HPDE6-E6E7 (cell line): ENCODE results near the gene DNAJC12.
A peak's percentile ranks its signal among the peaks of the same experiment; 100 is the strongest.
"Not testable (repeated sequence)": the region's sequence is repeated elsewhere in the genome, so short reads cannot be mapped to it uniquely, and the experiment has no call there.

Experiments used
- DNase-seq: peaks from one replicate; pipeline ENCODE4 v3.0.0; 2011; ENCODE audit warnings: missing footprints; ENCODE audit errors: extremely low spot score

The DNAJC12 gene

DNA sequence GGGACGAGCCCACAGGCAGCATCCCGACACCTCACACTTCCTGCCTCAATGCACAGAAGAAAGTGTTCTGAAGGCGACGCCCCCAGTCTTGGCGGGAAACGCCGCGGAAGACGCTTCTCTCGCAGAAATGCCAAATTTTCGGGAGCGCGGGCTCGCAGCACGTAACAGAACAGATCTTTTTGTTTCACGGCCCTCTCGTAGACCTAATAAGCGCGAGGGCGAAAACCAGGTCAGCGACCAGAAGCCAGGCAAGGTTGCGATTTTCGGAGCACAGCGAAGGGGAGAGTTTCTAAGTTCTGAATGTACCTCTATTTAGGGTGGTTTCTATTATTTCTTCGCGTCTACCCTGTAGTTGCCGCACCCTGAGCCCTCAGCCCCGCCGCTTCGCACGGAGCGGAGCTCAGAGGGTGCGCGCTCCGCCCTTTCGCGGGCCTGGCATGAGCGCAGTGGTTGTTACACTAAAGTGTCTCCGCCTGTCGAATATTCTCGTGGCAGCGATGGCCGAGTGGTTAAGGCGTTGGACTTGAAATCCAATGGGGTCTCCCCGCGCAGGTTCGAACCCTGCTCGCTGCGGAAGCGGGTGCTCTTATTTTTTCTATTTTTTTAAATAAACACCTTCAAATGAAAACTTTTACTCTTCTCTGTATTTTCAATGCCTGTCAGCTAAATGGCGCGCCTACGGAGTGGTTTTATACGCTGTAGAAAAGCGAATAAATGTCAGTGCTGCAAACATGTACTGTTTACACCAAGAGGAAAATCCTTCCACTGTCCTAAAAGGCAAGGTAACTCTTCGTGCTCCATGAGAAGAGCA is 73.8 kb downstream of the DNAJC12 start:
- peak; percentile 63 for DNase-seq

DNA sequence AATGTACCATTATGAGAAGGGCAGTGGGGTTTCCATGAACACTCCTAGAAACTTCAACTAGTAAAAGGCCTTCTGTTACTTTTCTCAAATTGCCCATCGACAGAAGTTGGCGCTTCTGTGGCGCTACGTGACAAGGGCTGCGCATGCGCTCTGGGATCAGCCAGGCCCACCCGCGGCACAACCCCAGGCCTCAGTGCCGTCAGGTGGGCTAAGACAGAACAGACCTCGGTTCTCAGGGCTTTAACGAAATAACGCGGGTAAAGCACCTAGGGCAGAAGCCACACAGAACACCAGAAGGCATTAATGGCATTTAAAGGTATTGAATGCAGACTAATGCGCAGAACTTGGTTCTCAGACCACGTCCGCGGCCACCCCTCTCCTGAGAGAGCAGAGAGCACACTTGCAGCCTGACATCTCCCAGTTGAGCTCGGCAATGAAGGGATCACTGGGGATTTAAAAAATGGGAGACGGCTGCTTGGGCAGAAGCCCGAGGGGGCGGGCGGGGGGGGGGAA is 74.4 kb downstream of the DNAJC12 start:
- peak; percentile 38 for DNase-seq

DNA sequence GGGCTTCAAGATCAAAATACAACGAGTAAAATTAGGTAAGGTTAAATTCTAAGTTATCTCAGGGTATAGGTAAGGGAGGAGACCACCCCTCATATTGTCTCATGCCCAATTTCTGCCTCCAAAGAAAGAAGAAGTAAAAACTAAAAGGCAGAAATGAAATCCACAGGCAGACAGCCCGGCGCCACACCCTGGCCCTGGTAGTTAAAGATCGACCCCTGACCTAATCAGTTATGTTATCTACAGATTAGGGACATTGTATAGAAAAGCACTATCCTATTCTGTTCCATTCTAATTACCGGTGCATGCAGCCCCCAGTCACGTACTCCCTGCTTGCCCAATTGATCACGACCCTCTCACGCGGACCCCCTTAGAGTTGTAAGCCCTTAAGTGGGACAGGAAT is 75.4 kb downstream of the DNAJC12 start:
- not testable (repeated sequence) for DNase-seq

DNA sequence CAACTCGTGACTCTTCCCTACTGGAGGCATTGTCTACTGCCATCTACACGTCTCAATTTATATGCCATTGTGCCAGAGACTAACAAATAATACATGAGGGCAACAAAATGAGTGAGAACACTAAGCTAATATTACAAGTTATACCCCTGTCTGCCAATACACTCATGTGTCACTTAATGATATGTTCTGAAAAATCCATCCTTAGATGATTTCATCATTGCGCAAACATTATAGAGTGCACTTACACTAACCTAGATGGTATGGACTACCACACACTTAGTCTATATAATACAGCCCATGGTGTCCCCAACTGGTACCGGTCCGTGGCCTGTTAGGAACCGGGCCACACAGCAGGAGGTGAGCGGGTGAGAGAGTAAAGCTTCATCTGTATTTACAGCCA is 77.7 kb downstream of the DNAJC12 start:
- no peak for DNase-seq
